GM18505 (cell line): ENCODE data around the gene EID2.

Source experiments
- ATAC-seq: cut with Tn5 transposase; IDR thresholded peaks from one replicate; pipeline ENCODE4 v1.9.1; 2021; ENCODE audit not compliant: unreplicated experiment
- POLR2A ChIP-seq: IDR thresholded peaks from 4 replicates; pipeline ENCODE4 v1.6.1; 2011; ENCODE audit warnings: borderline replicate concordance; ENCODE audit not compliant: insufficient read depth, insufficient read length; ENCODE audit errors: extremely low read depth

Gene EID2

DNA sequence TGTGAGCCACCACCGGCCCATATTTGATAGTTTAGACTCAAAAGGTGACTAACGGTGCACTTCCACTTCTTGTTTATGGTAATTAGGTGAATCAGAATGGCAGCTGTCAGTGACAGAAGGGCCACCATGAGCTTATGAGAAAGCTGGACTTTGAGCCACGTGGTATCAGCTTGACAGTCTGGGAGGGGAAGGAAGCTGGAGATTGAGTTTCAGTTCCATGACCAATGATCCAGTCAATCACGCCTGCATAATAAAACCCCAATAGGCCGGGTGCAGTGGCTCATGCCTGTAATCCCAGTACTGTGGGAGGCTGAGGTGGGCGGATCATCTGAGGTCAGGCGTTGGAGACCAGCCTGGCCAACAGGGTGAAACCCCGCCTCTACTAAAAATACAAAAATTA lies 15.5 kb downstream of the EID2 start:
- ATAC-seq = no peak
- TF ChIP-seq POLR2A = no peak

- no peak for TF ChIP-seq POLR2A
- ATAC-seq = no peak
These were observed 19.1 kb downstream of the EID2 start for GRCh38 chr19:39520541-39521484.

DNA sequence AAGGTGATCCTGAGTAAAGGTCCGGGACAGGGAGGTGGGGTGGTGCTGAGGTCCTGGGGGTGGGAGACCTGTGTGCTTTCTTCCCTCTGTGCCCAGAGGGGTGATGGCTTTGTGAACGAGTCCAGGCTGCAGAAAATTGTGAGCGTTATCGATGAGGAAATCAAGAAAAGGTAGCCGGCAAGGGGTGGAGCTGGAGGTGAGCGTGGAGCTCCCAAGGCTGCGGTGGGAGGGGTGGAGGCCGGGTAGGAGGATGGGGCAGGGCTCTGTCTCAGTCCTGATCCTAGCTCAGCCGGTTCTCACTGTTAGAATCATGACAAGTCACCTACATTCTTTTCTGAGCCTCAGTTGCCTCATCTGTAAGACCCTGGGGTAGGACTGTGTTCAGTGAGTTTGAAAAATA lies 21.0 kb downstream of the EID2 start:
- ATAC-seq = no peak
- no peak for TF ChIP-seq POLR2A

DNA sequence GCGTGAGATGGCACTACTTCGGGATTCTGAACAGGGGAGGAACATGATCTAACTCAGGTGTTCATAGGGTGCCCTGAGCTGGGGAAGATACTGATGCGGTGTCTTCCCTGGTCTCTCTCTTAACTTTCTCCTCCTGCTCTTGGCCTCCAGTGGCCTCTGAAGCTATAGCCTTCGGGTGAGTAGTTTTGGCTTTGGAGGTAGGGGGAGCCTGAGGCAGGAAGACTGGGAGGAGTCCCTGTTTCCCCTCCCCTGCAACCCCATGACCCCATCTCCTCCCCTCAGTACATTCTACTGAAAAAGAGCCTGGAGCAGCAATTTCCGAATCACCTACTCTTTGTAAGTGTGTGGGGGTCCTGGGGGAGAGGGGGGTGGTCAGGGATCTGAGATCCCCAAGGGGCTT lies 21.5 kb downstream of the EID2 start:
- ATAC-seq = no peak
- no peak for TF ChIP-seq POLR2A

DNA sequence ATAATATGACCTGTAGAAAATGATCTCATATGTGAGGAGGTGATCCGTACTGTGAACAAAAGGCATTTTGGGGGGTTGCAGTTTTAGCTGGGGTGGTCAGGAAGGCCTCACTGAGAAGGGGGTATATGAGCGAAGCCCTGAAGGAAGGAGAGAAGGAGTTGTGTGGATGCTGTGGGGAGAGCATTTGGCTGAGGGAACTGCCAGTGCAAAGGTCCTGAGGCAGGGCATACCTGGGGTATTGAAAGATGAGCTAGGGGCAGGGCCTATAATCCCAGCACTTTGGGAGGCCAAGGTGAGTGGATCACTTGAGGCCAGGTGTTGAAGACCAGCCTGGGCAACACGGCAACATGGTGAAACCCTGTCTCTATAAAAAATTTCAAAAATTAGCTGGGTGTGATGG lies 22.5 kb downstream of the EID2 start:
- TF ChIP-seq POLR2A = no peak
- ATAC-seq = no peak

DNA sequence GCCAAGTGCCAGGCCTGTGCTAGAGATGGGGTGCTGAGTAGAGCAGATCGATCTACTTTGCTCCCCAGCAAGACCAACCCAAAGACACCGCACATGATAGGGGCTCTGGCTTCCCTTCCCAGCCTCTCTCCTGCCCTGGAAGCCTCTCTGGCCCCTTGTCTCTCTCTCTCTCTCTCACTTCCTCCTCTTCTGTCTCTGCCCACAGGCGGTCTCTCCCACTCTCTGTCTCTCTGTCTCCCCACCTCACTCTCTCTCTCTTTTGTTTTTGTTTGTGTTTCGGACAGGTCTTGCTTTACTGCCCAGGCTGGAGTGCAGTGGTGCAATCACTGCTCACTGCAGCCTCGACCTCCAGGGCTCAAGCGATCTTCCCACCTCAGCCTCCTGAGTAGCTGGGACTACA lies 23.7 kb downstream of the EID2 start:
- ATAC-seq = no peak
- no peak for TF ChIP-seq POLR2A

GRCh38 chr19:39515551-39516191 lies 24.3 kb downstream of the EID2 start:
- no peak for ATAC-seq
- TF ChIP-seq POLR2A = no peak

DNA sequence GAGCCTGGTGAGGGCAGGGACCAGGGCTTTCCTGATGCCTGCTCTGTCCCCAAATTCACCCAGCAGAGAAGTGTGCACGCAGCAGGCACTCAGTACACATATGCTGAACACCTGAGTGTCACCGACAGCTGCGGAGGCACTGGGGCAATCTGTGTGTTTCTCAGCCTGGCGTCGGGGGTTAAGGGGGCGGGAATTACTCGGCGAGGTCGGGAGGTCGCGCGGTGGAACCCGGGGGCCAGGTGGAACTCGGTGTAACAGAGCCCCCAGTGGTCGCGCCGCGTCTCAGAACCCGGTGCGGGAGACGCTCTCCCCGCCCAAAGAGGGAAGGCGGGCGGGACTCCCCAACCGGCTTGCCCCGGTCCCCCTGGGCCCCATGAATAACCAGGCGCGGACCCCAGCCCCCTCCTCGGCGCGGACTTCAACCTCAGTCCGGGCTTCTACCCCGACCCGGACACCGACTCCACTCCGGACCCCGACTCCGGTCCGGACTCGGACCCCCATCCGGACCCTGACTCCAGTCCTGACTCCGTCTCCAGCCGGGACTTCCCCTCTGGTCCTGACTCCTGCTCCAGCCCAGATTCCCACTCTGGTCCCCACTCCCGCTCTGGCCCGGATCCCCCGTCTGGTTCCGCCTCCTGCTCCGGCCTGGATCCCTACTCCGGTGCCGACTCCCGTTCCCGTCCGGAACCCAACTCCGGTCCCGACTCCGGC lies 25.0 kb downstream of the EID2 start, which contains the start of gene SELENOV:
Gene SELENOV, plus strand, starts transcription at position 300 of the 711 bp plus-strand sequence. Its CDS starts 74 bp downstream, at position 374.
- no peak for ATAC-seq

DNA sequence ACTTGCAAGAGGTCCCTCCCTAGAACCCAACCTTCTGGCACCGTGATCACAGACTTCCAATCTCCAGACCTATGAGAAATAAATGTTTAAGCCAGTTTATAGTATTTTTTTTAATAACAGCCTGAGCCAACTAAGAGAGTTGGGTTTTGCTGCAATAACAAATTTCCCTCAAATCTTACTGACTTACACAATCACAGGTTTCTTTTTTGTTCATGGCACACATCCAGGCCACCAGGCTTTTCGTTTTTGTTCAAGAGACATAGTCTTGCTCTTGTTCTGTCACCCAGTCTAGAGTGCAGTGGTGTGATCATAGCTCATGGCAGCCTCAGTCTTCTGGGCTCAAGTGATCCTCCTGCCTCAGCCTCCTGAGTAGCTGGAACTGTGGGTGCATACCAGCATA lies 27.0 kb downstream of the EID2 start:
- no peak for ATAC-seq
- no peak for TF ChIP-seq POLR2A

More for the DNA sequence above, 25.0 kb downstream of the EID2 start, which contains the start of gene SELENOV:
- no peak for TF ChIP-seq POLR2A

DNA sequence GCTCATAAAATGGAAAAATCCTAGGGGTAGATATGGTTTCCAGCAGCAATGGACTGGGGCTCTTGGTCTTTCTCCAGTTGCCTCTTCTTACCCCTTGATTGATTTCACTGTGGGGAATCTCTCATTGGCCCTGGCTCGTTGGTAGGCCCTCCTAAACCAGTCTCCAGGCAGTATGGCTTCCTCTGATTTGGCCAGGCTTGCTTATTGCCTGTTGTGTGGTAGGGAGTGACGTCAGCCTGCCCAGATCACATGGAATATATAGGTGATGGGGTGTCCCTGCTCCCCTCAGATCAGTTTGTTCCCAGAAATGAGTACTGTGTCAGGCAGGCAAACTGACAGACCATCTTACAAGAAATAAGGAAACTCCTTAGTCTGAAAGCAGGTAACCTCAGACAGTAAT lies 30.7 kb downstream of the EID2 start:
- no peak for ATAC-seq
- no peak for TF ChIP-seq POLR2A

GRCh38 chr19:39508629-39509028 lies 31.3 kb downstream of the EID2 start:
- TF ChIP-seq POLR2A = no peak
- ATAC-seq = no peak

DNA sequence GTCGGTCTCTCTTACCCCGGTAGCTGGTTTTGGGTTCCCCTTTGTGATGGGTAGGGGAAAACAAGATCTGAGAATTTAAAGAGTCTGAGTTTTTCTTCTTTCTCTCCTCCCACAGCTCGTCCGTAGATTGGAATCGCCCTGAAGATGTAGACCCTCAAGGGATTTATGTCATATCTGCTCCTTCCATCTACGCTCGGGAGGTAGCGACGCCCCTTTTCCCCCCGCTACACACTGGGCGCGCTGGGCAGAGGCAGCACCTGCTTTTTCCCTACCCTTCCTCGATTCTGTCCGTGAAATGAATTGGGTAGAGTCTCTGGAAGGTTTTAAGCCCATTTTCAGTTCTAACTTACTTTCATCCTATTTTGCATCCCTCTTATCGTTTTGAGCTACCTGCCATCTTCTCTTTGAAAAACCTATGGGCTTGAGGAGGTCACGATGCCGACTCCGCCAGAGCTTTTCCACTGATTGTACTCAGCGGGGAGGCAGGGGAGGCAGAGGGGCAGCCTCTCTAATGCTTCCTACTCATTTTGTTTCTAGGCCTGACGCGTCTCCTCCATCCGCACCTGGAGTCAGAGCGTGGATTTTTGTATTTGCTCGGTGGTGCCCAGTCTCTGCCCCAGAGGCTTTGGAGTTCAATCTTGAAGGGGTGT lies 32.1 kb downstream of the EID2 start:
- TF ChIP-seq POLR2A = no peak
- no peak for ATAC-seq
